PFSK-1 (cell line): Measurements from ENCODE around the gene GABRR3.

ENCODE experiments used
- POLR2AphosphoS5 ChIP-seq: IDR thresholded peaks from 2 replicates; pipeline ENCODE4 v1.6.1; 2012; ENCODE audit warnings: low read depth, mild to moderate bottlenecking, control low read depth, low read length, moderate library complexity
- SIN3A ChIP-seq: IDR thresholded peaks from 2 replicates; pipeline ENCODE4 v1.6.1; 2012; ENCODE audit warnings: mild to moderate bottlenecking, low read length, moderate library complexity, borderline replicate concordance; ENCODE audit not compliant: insufficient read depth
- TAF1 ChIP-seq: IDR thresholded peaks from 2 replicates; pipeline ENCODE4 v1.6.1; 2012; ENCODE audit warnings: low read length, control low read depth, borderline replicate concordance; ENCODE audit not compliant: insufficient read depth

DNA sequence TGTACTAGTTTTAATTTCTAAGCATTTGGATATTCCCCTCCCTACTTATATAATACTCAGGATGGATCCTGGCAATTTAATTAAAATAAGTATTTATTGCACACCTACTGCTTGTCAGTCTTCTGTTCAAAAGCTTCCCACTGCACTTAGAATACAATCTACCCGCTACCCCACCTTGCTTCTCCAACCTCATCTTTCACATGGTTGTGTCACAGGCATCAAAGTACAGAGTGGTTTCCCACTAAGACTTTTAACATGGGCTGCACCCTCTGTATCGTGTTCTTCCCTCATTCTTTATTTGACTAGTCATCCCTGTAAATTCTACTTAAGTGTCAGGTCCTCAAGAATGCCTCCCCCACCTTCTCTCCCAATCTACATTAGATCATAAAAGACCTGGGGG is 97.9 kb downstream of the GABRR3 start:
- TF ChIP-seq TAF1 (no peak), POLR2AphosphoS5 (no peak), SIN3A (no peak)
